ENCODE measurements around the gene ZNRF2. TPM values are rescaled to one million over a fixed set of nuclear protein-coding genes. Genes with fewer than 3 reads are reported as not detected.

The ZNRF2 gene
- total and polyA plus RNA-seq, 2 of the 13 experiments (the other 11 are each of a cell fraction or from before 2014, with no cell fraction given): 3.5 to 7.7 TPM

DNA sequence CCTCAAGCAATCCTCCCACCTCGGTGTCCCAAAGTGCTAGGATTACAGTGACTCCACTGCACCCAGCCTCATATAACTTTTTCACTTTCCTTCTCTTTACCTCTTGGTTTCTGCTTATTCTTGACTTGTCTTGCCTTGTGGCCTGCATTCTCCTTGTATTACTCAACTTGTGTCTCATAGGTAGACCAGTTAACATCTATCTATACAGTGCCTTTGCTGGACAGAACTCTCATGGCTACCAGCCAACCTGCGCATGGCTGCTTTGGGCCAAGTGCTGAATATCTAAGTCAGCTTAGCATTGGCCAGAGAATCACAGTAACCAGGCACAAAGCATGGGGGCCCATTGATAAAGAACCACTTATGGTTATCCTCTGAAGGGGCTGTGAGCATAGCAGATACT, 42.6 kb upstream of the ZNRF2 start:
- Histone ChIP-seq H4K20me1 (ENCODE audit: insufficient read depth, low read length) (no peaks in the 10 kb centered on the region), H3K4me3 (replicated peaks in 1 of 3; ENCODE audit: insufficient read depth in 1 of 3, low read depth in 2 of 3, low read length in 3 of 3) (no peak overlapping the region), H3K27me3 (ENCODE audit: control insufficient read depth in 1 of 2, insufficient read depth in 2 of 2, low read length in 2 of 2) (no peaks in the 10 kb centered on the region), H3K9me3 (ENCODE audit: low read length) (no peaks in the 10 kb centered on the region), H2AFZ (ENCODE audit: low read length) (no peak overlapping the region), H3K36me3 (replicated peaks in 1 of 2; ENCODE audit: control insufficient read depth in 1 of 2, insufficient read depth in 2 of 2, low read length in 2 of 2) (no peaks in the 10 kb centered on the region), H3K27ac (ENCODE audit: extremely low read length, insufficient read depth, low read length) (no peak overlapping the region), H3K4me1 (ENCODE audit: insufficient read depth, low read length) (peaks cover 50% of the 10 kb centered on the region), H3K4me2 (ENCODE audit: low read depth, low read length) (no peak overlapping the region), H3K79me2 (ENCODE audit: insufficient read depth, low read length) (no peaks in the 10 kb centered on the region), H3K9ac (ENCODE audit: insufficient read depth, low read depth, low read length) (no peak overlapping the region)
- DNase-seq (ENCODE audit: low spot score): no peak
- WGBS (ENCODE audit: low lambda C conversion rate): 66% methylated on average over 2 of the region's 2 CpGs
- no peak for ATAC-seq
- no TSS peak for BruUV-seq (replicated peaks)
- CTCF ChIA-PET (ENCODE audit: low intra/inter-chr PET ratio, low total read pairs): no interaction called here
- in situ Hi-C loops (cut with HindIII; ENCODE audit: extremely low pct_ligation_motif_present, low pct_unique_long_range_greater_than_20kb) (no loop called here), intact Hi-C loops (cut with micrococcal nuclease; ENCODE audit: unreplicated experiment) (no loop called here)
- FAIRE-seq: no peak
- no peak for TF ChIP-seq SP1 (IDR thresholded peaks at IDR 0.05)
- no peak for TF ChIP-seq SP1 (CRISPR knock-in tag; IDR thresholded peaks at IDR 0.05)
- TF ChIP-seq, protein P1, sequence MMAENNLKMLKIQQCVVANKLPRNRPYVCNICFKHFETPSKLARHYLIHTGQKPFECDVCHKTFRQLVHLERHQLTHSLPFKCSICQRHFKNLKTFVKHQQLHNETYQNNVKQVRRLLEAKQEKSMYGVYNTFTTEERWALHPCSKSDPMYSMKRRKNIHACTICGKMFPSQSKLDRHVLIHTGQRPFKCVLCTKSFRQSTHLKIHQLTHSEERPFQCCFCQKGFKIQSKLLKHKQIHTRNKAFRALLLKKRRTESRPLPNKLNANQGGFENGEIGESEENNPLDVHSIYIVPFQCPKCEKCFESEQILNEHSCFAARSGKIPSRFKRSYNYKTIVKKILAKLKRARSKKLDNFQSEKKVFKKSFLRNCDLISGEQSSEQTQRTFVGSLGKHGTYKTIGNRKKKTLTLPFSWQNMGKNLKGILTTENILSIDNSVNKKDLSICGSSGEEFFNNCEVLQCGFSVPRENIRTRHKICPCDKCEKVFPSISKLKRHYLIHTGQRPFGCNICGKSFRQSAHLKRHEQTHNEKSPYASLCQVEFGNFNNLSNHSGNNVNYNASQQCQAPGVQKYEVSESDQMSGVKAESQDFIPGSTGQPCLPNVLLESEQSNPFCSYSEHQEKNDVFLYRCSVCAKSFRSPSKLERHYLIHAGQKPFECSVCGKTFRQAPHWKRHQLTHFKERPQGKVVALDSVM (CRISPR knock-in tag; IDR thresholded peaks at IDR 0.05): no peak
- no peak for TF ChIP-seq SMAD9 (CRISPR knock-in tag; IDR thresholded peaks at IDR 0.05)
- POLR2A ChIA-PET: no interaction called here

DNA sequence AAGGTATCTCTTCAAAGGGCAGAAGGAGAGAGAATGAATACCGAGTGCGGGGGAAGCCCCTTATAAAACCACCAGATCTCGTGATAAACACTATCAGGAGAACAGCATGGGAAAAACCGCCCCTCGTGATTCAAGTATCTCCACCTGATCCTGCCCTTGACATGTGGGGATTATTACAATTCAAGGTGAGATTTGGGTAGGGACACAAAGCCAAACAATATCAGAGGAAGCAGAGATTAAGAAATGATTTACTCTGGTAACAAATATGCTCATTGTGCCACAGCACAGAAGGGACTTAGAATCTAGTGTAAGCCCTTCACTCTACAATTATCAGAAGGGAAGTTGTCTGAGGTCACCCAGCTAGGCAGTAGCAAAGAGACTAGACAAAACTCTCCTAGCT, 40.1 kb upstream of the ZNRF2 start:
- Histone ChIP-seq H3K36me3 (replicated peaks in 1 of 2; ENCODE audit: control insufficient read depth in 1 of 2, insufficient read depth in 2 of 2, low read length in 2 of 2) (no peaks in the 10 kb centered on the region), H3K27me3 (ENCODE audit: control insufficient read depth in 1 of 2, insufficient read depth in 2 of 2, low read length in 2 of 2) (no peaks in the 10 kb centered on the region), H3K4me1 (ENCODE audit: insufficient read depth, low read length) (peaks cover 55% of the 10 kb centered on the region), H3K9ac (ENCODE audit: insufficient read depth, low read depth, low read length) (no peak overlapping the region), H4K20me1 (ENCODE audit: insufficient read depth, low read length) (no peaks in the 10 kb centered on the region), H3K4me3 (replicated peaks in 1 of 3; ENCODE audit: insufficient read depth in 1 of 3, low read depth in 2 of 3, low read length in 3 of 3) (no peak overlapping the region), H3K79me2 (ENCODE audit: insufficient read depth, low read length) (no peaks in the 10 kb centered on the region), H3K4me2 (ENCODE audit: low read depth, low read length) (no peak overlapping the region), H3K9me3 (ENCODE audit: low read length) (no peaks in the 10 kb centered on the region), H3K27ac (ENCODE audit: extremely low read length, insufficient read depth, low read length) (no peak overlapping the region), H2AFZ (ENCODE audit: low read length) (no peak overlapping the region)
- intact Hi-C loops (cut with micrococcal nuclease; ENCODE audit: unreplicated experiment): no loop called here
- DNase-seq (ENCODE audit: low spot score) (no peak), ATAC-seq (no peak), FAIRE-seq (no peak)
- CTCF ChIA-PET (ENCODE audit: low intra/inter-chr PET ratio, low total read pairs): no interaction called here
- WGBS (ENCODE audit: low lambda C conversion rate): 83% methylated on average over 5 of the region's 5 CpGs
- no TSS peak for BruUV-seq (replicated peaks)
- POLR2A ChIA-PET: no interaction called here
- in situ Hi-C loops (cut with HindIII; ENCODE audit: extremely low pct_ligation_motif_present, low pct_unique_long_range_greater_than_20kb): no loop called here
- TF ChIP-seq ZBTB38 (CRISPR knock-in tag; IDR thresholded peaks at IDR 0.05): no peak
- TF ChIP-seq ZNF331 (CRISPR knock-in tag; IDR thresholded peaks at IDR 0.05): no peak
- TF ChIP-seq ZNF816 (CRISPR knock-in tag; IDR thresholded peaks at IDR 0.05; ENCODE audit: borderline replicate concordance): no peak
- TF ChIP-seq, protein P2, sequence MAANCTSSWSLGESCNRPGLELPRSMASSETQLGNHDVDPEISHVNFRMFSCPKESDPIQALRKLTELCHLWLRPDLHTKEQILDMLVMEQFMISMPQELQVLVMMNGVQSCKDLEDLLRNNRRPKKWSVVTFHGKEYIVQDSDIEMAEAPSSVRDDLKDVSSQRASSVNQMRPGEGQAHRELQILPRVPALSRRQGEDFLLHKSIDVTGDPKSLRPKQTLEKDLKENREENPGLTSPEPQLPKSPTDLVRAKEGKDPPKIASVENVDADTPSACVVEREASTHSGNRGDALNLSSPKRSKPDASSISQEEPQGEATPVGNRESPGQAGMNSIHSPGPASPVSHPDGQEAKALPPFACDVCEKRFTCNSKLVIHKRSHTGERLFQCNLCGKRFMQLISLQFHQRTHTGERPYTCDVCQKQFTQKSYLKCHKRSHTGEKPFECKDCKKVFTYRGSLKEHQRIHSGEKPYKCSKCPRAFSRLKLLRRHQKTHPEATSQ (CRISPR knock-in tag; IDR thresholded peaks at IDR 0.05; ENCODE audit: borderline replicate concordance): peak; percentile 97
- TF ChIP-seq, protein P3, sequence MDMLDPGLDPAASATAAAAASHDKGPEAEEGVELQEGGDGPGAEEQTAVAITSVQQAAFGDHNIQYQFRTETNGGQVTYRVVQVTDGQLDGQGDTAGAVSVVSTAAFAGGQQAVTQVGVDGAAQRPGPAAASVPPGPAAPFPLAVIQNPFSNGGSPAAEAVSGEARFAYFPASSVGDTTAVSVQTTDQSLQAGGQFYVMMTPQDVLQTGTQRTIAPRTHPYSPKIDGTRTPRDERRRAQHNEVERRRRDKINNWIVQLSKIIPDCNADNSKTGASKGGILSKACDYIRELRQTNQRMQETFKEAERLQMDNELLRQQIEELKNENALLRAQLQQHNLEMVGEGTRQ (IDR thresholded peaks at IDR 0.05; ENCODE audit: low read depth, low read length): no peak
- TF ChIP-seq, protein P3 (CRISPR knock-in tag; IDR thresholded peaks at IDR 0.05; ENCODE audit: borderline replicate concordance): no peak

Data from HepG2 (cell line).